ENCODE measurements around the gene KLF13.

DNA sequence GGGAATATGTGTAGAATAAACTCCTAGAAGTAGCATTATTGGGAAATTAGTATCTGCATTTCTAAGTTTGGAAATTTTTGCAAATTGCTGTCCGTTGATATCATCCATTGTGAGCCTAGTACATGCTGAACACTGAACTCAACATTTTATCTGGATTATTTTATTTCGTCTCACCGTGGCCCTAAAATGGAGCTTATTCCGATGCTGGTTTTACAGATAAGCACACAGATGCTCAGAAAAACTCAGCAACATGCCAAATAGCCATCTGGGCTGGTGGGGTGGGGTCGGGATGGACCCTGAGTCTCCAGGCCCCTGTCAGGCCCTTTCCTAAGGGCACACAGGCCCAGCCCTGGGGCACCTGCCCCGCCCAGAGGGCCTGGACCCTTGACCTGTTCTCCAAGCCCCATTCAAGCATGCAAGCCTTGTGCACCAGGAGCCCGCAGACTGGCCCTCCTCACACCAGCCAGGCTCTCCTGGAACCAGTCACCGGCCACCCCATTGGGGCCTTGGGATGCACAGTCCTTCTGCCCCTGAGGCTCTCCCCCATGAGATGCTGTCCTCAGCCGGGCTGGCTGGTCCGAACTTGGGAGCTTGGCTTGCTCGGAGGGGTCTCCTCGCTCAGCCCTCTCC, 20.7 kb upstream of the KLF13 start:
- no peak for TF ChIP-seq CTCF (IDR thresholded peaks at IDR 0.05)
- no peak for TF ChIP-seq POLR2A (IDR thresholded peaks at IDR 0.05)

Measured in body of pancreas (tissue), 4 donors.